B cell (primary cell): ENCODE data around the gene SDK1.

ENCODE experiments used
- EZH2 ChIP-seq: IDR thresholded peaks from 2 replicates; pipeline ENCODE4 v1.6.1; 2012; ENCODE audit warnings: borderline replicate concordance, low read depth, mild to moderate bottlenecking, moderate library complexity, low read length; ENCODE audit not compliant: insufficient read depth, poor library complexity, severe bottlenecking
- TF ChIP-seq, protein P1 (sequence below): fragments of 200-600 bp; IDR thresholded peaks from one replicate; pipeline ENCODE4 v1.8.0; 2022; ENCODE audit warnings: antibody characterized with exemption, mild to moderate bottlenecking

DNA sequence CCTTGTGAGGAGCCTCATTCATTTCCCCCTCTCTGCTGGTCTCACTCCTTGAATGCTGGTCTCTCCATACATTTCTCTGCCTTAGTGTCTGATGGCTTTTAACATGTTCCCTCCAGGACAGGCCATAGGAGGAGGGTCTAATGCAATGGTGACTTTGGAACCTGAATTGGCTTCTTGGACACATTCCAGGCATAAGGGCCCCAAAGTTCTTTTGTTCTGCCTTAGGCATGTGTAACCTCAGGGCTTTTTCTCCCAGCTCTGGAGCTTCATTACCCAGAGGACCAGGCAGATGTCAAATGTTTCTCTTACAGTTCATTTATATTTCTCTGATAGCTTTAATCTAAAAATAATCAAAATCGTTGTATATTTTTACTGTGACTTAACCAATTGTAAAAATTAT, 162.6 kb downstream of the SDK1 start:
- TF ChIP-seq, protein P1, sequence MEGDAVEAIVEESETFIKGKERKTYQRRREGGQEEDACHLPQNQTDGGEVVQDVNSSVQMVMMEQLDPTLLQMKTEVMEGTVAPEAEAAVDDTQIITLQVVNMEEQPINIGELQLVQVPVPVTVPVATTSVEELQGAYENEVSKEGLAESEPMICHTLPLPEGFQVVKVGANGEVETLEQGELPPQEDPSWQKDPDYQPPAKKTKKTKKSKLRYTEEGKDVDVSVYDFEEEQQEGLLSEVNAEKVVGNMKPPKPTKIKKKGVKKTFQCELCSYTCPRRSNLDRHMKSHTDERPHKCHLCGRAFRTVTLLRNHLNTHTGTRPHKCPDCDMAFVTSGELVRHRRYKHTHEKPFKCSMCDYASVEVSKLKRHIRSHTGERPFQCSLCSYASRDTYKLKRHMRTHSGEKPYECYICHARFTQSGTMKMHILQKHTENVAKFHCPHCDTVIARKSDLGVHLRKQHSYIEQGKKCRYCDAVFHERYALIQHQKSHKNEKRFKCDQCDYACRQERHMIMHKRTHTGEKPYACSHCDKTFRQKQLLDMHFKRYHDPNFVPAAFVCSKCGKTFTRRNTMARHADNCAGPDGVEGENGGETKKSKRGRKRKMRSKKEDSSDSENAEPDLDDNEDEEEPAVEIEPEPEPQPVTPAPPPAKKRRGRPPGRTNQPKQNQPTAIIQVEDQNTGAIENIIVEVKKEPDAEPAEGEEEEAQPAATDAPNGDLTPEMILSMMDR = no peak
- no peak for TF ChIP-seq EZH2
